Colonic mucosa (tissue), 4 donors: ENCODE data around the gene TP53AIP1. TPM values are rescaled to one million over a fixed set of nuclear protein-coding genes. Genes with fewer than 3 reads are reported as not detected.

Experiments used
- DNase-seq: peaks from one replicate; pipeline ENCODE4 v3.0.0-alpha.2; 2020
- H3K27ac ChIP-seq: fragments of 200-600 bp; one replicate; pipeline ENCODE4 v1.8.0; 2021
- H3K27me3 ChIP-seq: fragments of 200-600 bp; one replicate; pipeline ENCODE4 v1.8.0; 2021
- H3K36me3 ChIP-seq: fragments of 200-600 bp; one replicate; pipeline ENCODE4 v1.8.0; 2021
- H3K4me1 ChIP-seq: fragments of 200-600 bp; one replicate; pipeline ENCODE4 v1.8.0; 2021; ENCODE audit warnings: mild to moderate bottlenecking
- H3K4me3 ChIP-seq: fragments of 200-600 bp; one replicate; pipeline ENCODE4 v1.8.0; 2021
- H3K9ac ChIP-seq, 2 donors: one replicate each; pipeline ENCODE4 v1.7.0; 2013; ENCODE audit warnings: control low read depth in 2 of 2, low read depth in 2 of 2, low read length in 2 of 2
- H3K9me3 ChIP-seq: fragments of 200-600 bp; one replicate; pipeline ENCODE4 v1.8.0; 2021
- CTCF ChIP-seq: fragments of 200-600 bp; IDR thresholded peaks from one replicate; pipeline ENCODE4 v1.8.0; 2022; ENCODE audit warnings: antibody characterized with exemption, mild to moderate bottlenecking
- intact Hi-C: fragments of 100-400 bp; cut with DNase I; formaldehyde crosslinking; loops from one replicate; pipeline ENCODE4 v1.14.1; 2022
- total RNA-seq, 2 donors: library from RNA; stranded (reverse); fragmentation: NEBNext Ultra II Directional in 1 of 2; extraction: Animal tissue kit (Norgen Biotek cat#: 25700) in 1 of 2; gene quantifications; one replicate each; pipeline ENCODE4 v1.2.1, GENCODE V29; 2021
- donor health status: healthy.
- donor health status: DM: no; HTN: no; CAD: no.
- donor health status: DM: no; HTN: no; CAD: no.

Gene TP53AIP1
- total RNA-seq, 2 donors from 2014 or later, result 0.12 to 0.19 TPM

- Histone ChIP-seq H3K4me3 (no peak overlapping the region), H3K9me3 (no peaks in the 10 kb centered on the region), H3K36me3 (no peaks in the 10 kb centered on the region), H3K27ac (no peak overlapping the region), H3K9ac (no peak overlapping the region), H3K4me1 (no peaks in the 10 kb centered on the region), H3K27me3 (no peaks in the 10 kb centered on the region)
- TF ChIP-seq CTCF, result no peak
- DNase-seq, result no peak
- intact Hi-C loops, result loop anchor here (2.0 kb wide), 1 partner anchor 71 kb away; no protein-coding TSS in a partner anchor
These were observed 13.0 kb upstream of the TP53AIP1 start for GRCh38 chr11:128955636-128956035.

- H3K27me3 ChIP-seq, result no peaks in the 10 kb centered on the region
- no peak for TF ChIP-seq CTCF
- intact Hi-C loops, result no loop called here
- H3K36me3 ChIP-seq, result no peaks in the 10 kb centered on the region
- H3K4me1 ChIP-seq, result no peaks in the 10 kb centered on the region
- H3K9ac ChIP-seq, result no peak overlapping the region
- H3K4me3 ChIP-seq, result no peak overlapping the region
- no peaks in the 10 kb centered on the region for H3K9me3 ChIP-seq
- DNase-seq, result no peak
- H3K27ac ChIP-seq, result no peak overlapping the region
These were observed 10.5 kb upstream of the TP53AIP1 start for GRCh38 chr11:128953151-128953550.

- Histone ChIP-seq H3K27ac (no peak overlapping the region), H3K27me3 (no peaks in the 10 kb centered on the region), H3K9me3 (no peaks in the 10 kb centered on the region), H3K4me3 (no peak overlapping the region), H3K4me1 (no peaks in the 10 kb centered on the region), H3K9ac (no peak overlapping the region), H3K36me3 (no peaks in the 10 kb centered on the region)
- intact Hi-C loops, result no loop called here
- TF ChIP-seq CTCF, result no peak
- DNase-seq, result no peak
These were observed 7.3 kb upstream of the TP53AIP1 start for GRCh38 chr11:128949791-128950454.

- H3K27ac ChIP-seq, result no peak overlapping the region
- intact Hi-C loops, result no loop called here
- no peaks in the 10 kb centered on the region for H3K4me1 ChIP-seq
- H3K27me3 ChIP-seq, result no peaks in the 10 kb centered on the region
- H3K36me3 ChIP-seq, result no peaks in the 10 kb centered on the region
- no peaks in the 10 kb centered on the region for H3K9me3 ChIP-seq
- DNase-seq, result no peak
- H3K9ac ChIP-seq, result no peak overlapping the region
- H3K4me3 ChIP-seq, result no peak overlapping the region
- TF ChIP-seq CTCF, result no peak
These were observed 5.9 kb upstream of the TP53AIP1 start for GRCh38 chr11:128948583-128948982.

GRCh38 chr11:128947773-128948172, 5.1 kb upstream of the TP53AIP1 start:
- H3K4me1 ChIP-seq, result no peaks in the 10 kb centered on the region
- DNase-seq, result no peak
- intact Hi-C loops, result no loop called here
- no peak for TF ChIP-seq CTCF
- no peaks in the 10 kb centered on the region for H3K36me3 ChIP-seq
- H3K27me3 ChIP-seq, result no peaks in the 10 kb centered on the region
- H3K9ac ChIP-seq, result no peak overlapping the region
- no peak overlapping the region for H3K4me3 ChIP-seq
- no peak overlapping the region for H3K27ac ChIP-seq
- H3K9me3 ChIP-seq, result no peaks in the 10 kb centered on the region
